Activated naive CD4-positive, alpha-beta T cell treated with anti-CD3 and anti-CD28 coated beads, Interleukin-2, amount 50 U/mL, for 24 hours (primary cell): ENCODE results near the gene ACBD3.
"Not testable (repeated sequence)": the region's sequence is repeated elsewhere in the genome, so short reads cannot be mapped to it uniquely, and the experiment has no call there.

Experiments used
- H3K27ac Mint-ChIP-seq: one replicate; pipeline ENCODE4 v1.8.0; 2021; ENCODE audit warnings: mild to moderate bottlenecking, mixed read lengths
- H3K27me3 Mint-ChIP-seq: one replicate; pipeline ENCODE4 v1.8.0; 2021; ENCODE audit warnings: mixed read lengths
- H3K36me3 Mint-ChIP-seq: one replicate; pipeline ENCODE4 v1.8.0; 2021; ENCODE audit warnings: mixed read lengths
- H3K4me1 Mint-ChIP-seq: one replicate; pipeline ENCODE4 v1.8.0; 2021; ENCODE audit warnings: mixed read lengths
- H3K4me3 Mint-ChIP-seq: one replicate; pipeline ENCODE4 v1.8.0; 2021; ENCODE audit warnings: mild to moderate bottlenecking, mixed read lengths
- H3K9me3 Mint-ChIP-seq: one replicate; pipeline ENCODE4 v1.8.0; 2021; ENCODE audit warnings: mixed read lengths

The ACBD3 gene

GRCh38 chr1:226209307-226210059 lies 22.9 kb upstream of the ACBD3 start:
- H3K27ac Mint-ChIP-seq: no peak overlapping the region
- no peaks in the 10 kb centered on the region for H3K4me1 Mint-ChIP-seq
- no peak overlapping the region for H3K4me3 Mint-ChIP-seq
- H3K9me3 Mint-ChIP-seq: no peaks in the 10 kb centered on the region
- H3K36me3 Mint-ChIP-seq: no peaks in the 10 kb centered on the region
- H3K27me3 Mint-ChIP-seq: no peaks in the 10 kb centered on the region

GRCh38 chr1:226207048-226207447 lies 20.5 kb upstream of the ACBD3 start:
- Mint-ChIP-seq H3K27ac (no peak overlapping the region), H3K4me3 (no peak overlapping the region), H3K9me3 (no peaks in the 10 kb centered on the region), H3K36me3 (no peaks in the 10 kb centered on the region), H3K27me3 (no peaks in the 10 kb centered on the region), H3K4me1 (no peaks in the 10 kb centered on the region)

GRCh38 chr1:226204198-226204597 lies 17.7 kb upstream of the ACBD3 start:
- no peaks in the 10 kb centered on the region for H3K27me3 Mint-ChIP-seq
- no peaks in the 10 kb centered on the region for H3K36me3 Mint-ChIP-seq
- no peaks in the 10 kb centered on the region for H3K4me1 Mint-ChIP-seq
- no peak overlapping the region for H3K27ac Mint-ChIP-seq
- H3K9me3 Mint-ChIP-seq: no peaks in the 10 kb centered on the region
- H3K4me3 Mint-ChIP-seq: no peak overlapping the region

GRCh38 chr1:226203655-226204054 lies 17.1 kb upstream of the ACBD3 start:
- no peaks in the 10 kb centered on the region for H3K9me3 Mint-ChIP-seq
- no peak overlapping the region for H3K27ac Mint-ChIP-seq
- no peaks in the 10 kb centered on the region for H3K27me3 Mint-ChIP-seq
- no peak overlapping the region for H3K4me3 Mint-ChIP-seq
- no peaks in the 10 kb centered on the region for H3K36me3 Mint-ChIP-seq
- H3K4me1 Mint-ChIP-seq: no peaks in the 10 kb centered on the region

GRCh38 chr1:226203240-226203639 lies 16.7 kb upstream of the ACBD3 start:
- H3K27me3 Mint-ChIP-seq: no peaks in the 10 kb centered on the region
- H3K4me3 Mint-ChIP-seq: no peak overlapping the region
- no peaks in the 10 kb centered on the region for H3K4me1 Mint-ChIP-seq
- no peaks in the 10 kb centered on the region for H3K36me3 Mint-ChIP-seq
- H3K9me3 Mint-ChIP-seq: no peaks in the 10 kb centered on the region
- H3K27ac Mint-ChIP-seq: no peak overlapping the region

GRCh38 chr1:226202666-226203065 lies 16.1 kb upstream of the ACBD3 start:
- not testable (repeated sequence) for H3K4me1 Mint-ChIP-seq, H3K27ac Mint-ChIP-seq, H3K27me3 Mint-ChIP-seq, H3K9me3 Mint-ChIP-seq, H3K4me3 Mint-ChIP-seq, H3K36me3 Mint-ChIP-seq

- no peaks in the 10 kb centered on the region for H3K9me3 Mint-ChIP-seq
- no peak overlapping the region for H3K4me3 Mint-ChIP-seq
- no peaks in the 10 kb centered on the region for H3K36me3 Mint-ChIP-seq
- no peak overlapping the region for H3K27ac Mint-ChIP-seq
- H3K27me3 Mint-ChIP-seq: no peaks in the 10 kb centered on the region
- H3K4me1 Mint-ChIP-seq: no peaks in the 10 kb centered on the region
Measured at GRCh38 chr1:226202246-226202645, 15.7 kb upstream of the ACBD3 start.

- Mint-ChIP-seq H3K27me3 (peaks cover 2% of the 10 kb centered on the region), H3K4me1 (no peaks in the 10 kb centered on the region), H3K9me3 (no peaks in the 10 kb centered on the region), H3K27ac (no peak overlapping the region), H3K36me3 (no peaks in the 10 kb centered on the region), H3K4me3 (no peak overlapping the region)
Measured at GRCh38 chr1:226201029-226201593, 14.6 kb upstream of the ACBD3 start.

GRCh38 chr1:226199971-226200370 lies 13.4 kb upstream of the ACBD3 start:
- Mint-ChIP-seq H3K27me3 (peaks cover 2% of the 10 kb centered on the region), H3K4me1 (no peaks in the 10 kb centered on the region), H3K4me3 (no peak overlapping the region), H3K36me3 (no peaks in the 10 kb centered on the region), H3K27ac (no peak overlapping the region), H3K9me3 (no peaks in the 10 kb centered on the region)

GRCh38 chr1:226195144-226195543 lies 8.6 kb upstream of the ACBD3 start:
- Mint-ChIP-seq H3K27ac (no peak overlapping the region), H3K4me1 (no peaks in the 10 kb centered on the region), H3K9me3 (no peaks in the 10 kb centered on the region), H3K4me3 (no peak overlapping the region), H3K27me3 (peaks cover 2% of the 10 kb centered on the region), H3K36me3 (no peaks in the 10 kb centered on the region)

GRCh38 chr1:226187380-226187779 lies 839 bp upstream of the ACBD3 start:
- Mint-ChIP-seq H3K4me1 (peaks cover 25% of the 10 kb centered on the region), H3K4me3 (peak overlapping the region; percentile 93), H3K9me3 (no peaks in the 10 kb centered on the region), H3K27ac (peak overlapping the region; percentile 92), H3K27me3 (no peaks in the 10 kb centered on the region), H3K36me3 (peaks cover 11% of the 10 kb centered on the region)

GRCh38 chr1:226187019-226187322 lies 430 bp upstream of the ACBD3 start:
- H3K9me3 Mint-ChIP-seq: no peaks in the 10 kb centered on the region
- H3K4me3 Mint-ChIP-seq: peak overlapping the region; percentile 93
- peaks cover 11% of the 10 kb centered on the region for H3K36me3 Mint-ChIP-seq
- no peaks in the 10 kb centered on the region for H3K27me3 Mint-ChIP-seq
- H3K27ac Mint-ChIP-seq: peak overlapping the region; percentile 92
- peaks cover 29% of the 10 kb centered on the region for H3K4me1 Mint-ChIP-seq

GRCh38 chr1:226185141-226186036 lies 1.2 kb downstream of the ACBD3 start:
- Mint-ChIP-seq H3K4me3 (peak overlapping the region; percentile 98), H3K27ac (peak overlapping the region; percentile 94), H3K27me3 (no peaks in the 10 kb centered on the region), H3K36me3 (peaks cover 11% of the 10 kb centered on the region), H3K9me3 (no peaks in the 10 kb centered on the region), H3K4me1 (peaks cover 45% of the 10 kb centered on the region)

- H3K36me3 Mint-ChIP-seq: peaks cover 15% of the 10 kb centered on the region
- H3K27ac Mint-ChIP-seq: peak overlapping the region; percentile 68
- H3K27me3 Mint-ChIP-seq: no peaks in the 10 kb centered on the region
- H3K9me3 Mint-ChIP-seq: no peaks in the 10 kb centered on the region
- peak overlapping the region; percentile 59 for H3K4me3 Mint-ChIP-seq
- H3K4me1 Mint-ChIP-seq: peaks cover 70% of the 10 kb centered on the region
Measured at GRCh38 chr1:226181996-226182714, 4.4 kb downstream of the ACBD3 start.

- peaks cover 64% of the 10 kb centered on the region for H3K4me1 Mint-ChIP-seq
- no peak overlapping the region for H3K27ac Mint-ChIP-seq
- H3K4me3 Mint-ChIP-seq: no peak overlapping the region
- no peaks in the 10 kb centered on the region for H3K27me3 Mint-ChIP-seq
- no peaks in the 10 kb centered on the region for H3K9me3 Mint-ChIP-seq
- peaks cover 4% of the 10 kb centered on the region for H3K36me3 Mint-ChIP-seq
Measured at GRCh38 chr1:226176870-226177269, 9.7 kb downstream of the ACBD3 start.
